GM18526 (cell line): ENCODE measurements around the gene SEPTIN10.

Experiments
- POLR2A ChIP-seq: IDR thresholded peaks from 3 replicates; pipeline ENCODE4 v1.6.1; 2011; ENCODE audit not compliant: insufficient read length; ENCODE audit errors: extremely low read depth

SEPTIN10 gene

GRCh38 chr2:109586687-109587086 is 27.1 kb downstream of the SEPTIN10 start:
- TF ChIP-seq POLR2A: no peak

GRCh38 chr2:109582928-109583895 is 30.6 kb downstream of the SEPTIN10 start:
- TF ChIP-seq POLR2A: no peak

- TF ChIP-seq POLR2A: no peak
These were observed 38.4 kb downstream of the SEPTIN10 start for GRCh38 chr2:109575373-109575772.

GRCh38 chr2:109563980-109564550 is 49.7 kb downstream of the SEPTIN10 start:
- no peak for TF ChIP-seq POLR2A

- TF ChIP-seq POLR2A: no peak
These were observed 50.5 kb downstream of the SEPTIN10 start for GRCh38 chr2:109563288-109563687.

GRCh38 chr2:109562421-109562820 is 51.3 kb downstream of the SEPTIN10 start:
- no peak for TF ChIP-seq POLR2A

- TF ChIP-seq POLR2A: no peak
These were observed 53.5 kb downstream of the SEPTIN10 start for GRCh38 chr2:109560265-109560664.

- TF ChIP-seq POLR2A: no peak
These were observed 55.5 kb downstream of the SEPTIN10 start for GRCh38 chr2:109558076-109558882.

- no peak for TF ChIP-seq POLR2A
These were observed 56.5 kb downstream of the SEPTIN10 start for GRCh38 chr2:109557309-109557708.

GRCh38 chr2:109555346-109555900 is 58.3 kb downstream of the SEPTIN10 start:
- TF ChIP-seq POLR2A: no peak

- no peak for TF ChIP-seq POLR2A
These were observed 59.0 kb downstream of the SEPTIN10 start for GRCh38 chr2:109554758-109555157.

GRCh38 chr2:109549016-109549590 is 64.7 kb downstream of the SEPTIN10 start:
- TF ChIP-seq POLR2A: no peak

GRCh38 chr2:109547280-109547679 is 66.5 kb downstream of the SEPTIN10 start:
- no peak for TF ChIP-seq POLR2A

GRCh38 chr2:109545828-109546713 is 67.7 kb downstream of the SEPTIN10 start:
- TF ChIP-seq POLR2A: no peak
